IMR-90 (cell line): ENCODE results near the gene SMC2. TPM values are rescaled to one million over a fixed set of nuclear protein-coding genes. Genes with fewer than 3 reads are reported as not detected.

Source experiments
- ATAC-seq: fragments of 200-7000 bp; cut with Tn5 transposase; 2 replicates; pipeline ENCODE4 v1.9.1; 2020; ENCODE audit warnings: low read depth, mild to moderate bottlenecking, moderate library complexity
- BruUV-seq: library from RNA; stranded (reverse); fragments of 400-500 nt; replicated peaks from 2 replicates; lab custom pipeline; 2021; lab: Mats Ljungman, UMichigan
- CTCF ChIA-PET: fragments of 300-600 bp; formaldehyde crosslinking; extraction: SDS; loops from one replicate; lab custom pipeline; 2021; ENCODE audit warnings: antibody characterized with exemption; lab: Yijun Ruan, JAX
- POLR2A ChIA-PET: fragments of 300-600 bp; sonication (Branson Sonifier 250); formaldehyde crosslinking; loops from one replicate; lab custom pipeline; 2022; ENCODE audit warnings: antibody characterized with exemption; ENCODE audit not compliant: unreplicated experiment; lab: Charles Lee
- DNase-seq: peaks from one replicate; pipeline ENCODE4 v3.0.0; 2013
- H2AFZ ChIP-seq: replicated peaks from 2 replicates; pipeline ENCODE3; 2013; ENCODE audit warnings: low read length, mild to moderate bottlenecking; ENCODE audit not compliant: poor library complexity
- H2AK5ac ChIP-seq: 2 replicates; pipeline ENCODE4 v1.6.1; 2013; ENCODE audit warnings: low read depth, low read length, inconsistent platforms
- H2AK9ac ChIP-seq: replicated peaks from 2 replicates; pipeline ENCODE3; 2013; ENCODE audit warnings: mild to moderate bottlenecking, low read depth, low read length, moderate library complexity; ENCODE audit not compliant: poor library complexity
- H2BK120ac ChIP-seq: 2 replicates; pipeline ENCODE4 v1.6.1; 2013; ENCODE audit warnings: low read depth, low read length, inconsistent platforms
- H2BK15ac ChIP-seq: 3 replicates; pipeline ENCODE4 v1.6.1; 2013; ENCODE audit warnings: low read depth, low read length, inconsistent platforms
- H2BK20ac ChIP-seq: 2 replicates; pipeline ENCODE4 v1.6.1; 2013; ENCODE audit warnings: low read depth, mild to moderate bottlenecking, inconsistent platforms, low read length, moderate library complexity
- H2BK5ac ChIP-seq: 2 replicates; pipeline ENCODE4 v1.6.1; 2013; ENCODE audit warnings: mild to moderate bottlenecking, low read depth, low read length, inconsistent platforms; ENCODE audit not compliant: poor library complexity, severe bottlenecking
- H3K14ac ChIP-seq: replicated peaks from 2 replicates; pipeline ENCODE4 v1.6.1; 2013; ENCODE audit warnings: low read depth, low read length, inconsistent platforms
- H3K18ac ChIP-seq: 2 replicates; pipeline ENCODE4 v1.6.1; 2013; ENCODE audit warnings: low read depth, low read length, control low read depth
- H3K23ac ChIP-seq: 2 replicates; pipeline ENCODE4 v1.6.1; 2013; ENCODE audit warnings: low read depth, low read length, inconsistent platforms
- H3K27ac ChIP-seq: 2 replicates; pipeline ENCODE4 v1.5.1; 2013; ENCODE audit warnings: mild to moderate bottlenecking, control low read depth, low read length; ENCODE audit not compliant: insufficient read depth
- H3K27me3 ChIP-seq: 2 replicates; pipeline ENCODE4 v1.6.1; 2013; ENCODE audit warnings: low read length; ENCODE audit not compliant: control insufficient read depth, insufficient read depth
- H3K36me3 ChIP-seq: 2 replicates; pipeline ENCODE4 v1.6.1; 2013; ENCODE audit warnings: low read length, mixed read lengths; ENCODE audit not compliant: control insufficient read depth, insufficient read depth
- H3K4ac ChIP-seq: 2 replicates; pipeline ENCODE4 v1.6.1; 2013; ENCODE audit warnings: low read depth, low read length, inconsistent platforms
- H3K4me1 ChIP-seq: 2 replicates; pipeline ENCODE4 v1.6.1; 2013; ENCODE audit warnings: low read length, mixed read lengths; ENCODE audit not compliant: control insufficient read depth, insufficient read depth
- H3K4me2 ChIP-seq: 2 replicates; pipeline ENCODE4 v1.6.1; 2013; ENCODE audit warnings: low read depth, mild to moderate bottlenecking, control low read depth, low read length, moderate library complexity
- H3K4me3 ChIP-seq: 2 replicates; pipeline ENCODE4 v1.5.1; 2013; ENCODE audit warnings: low read depth, mild to moderate bottlenecking, control low read depth, low read length, moderate library complexity; ENCODE audit not compliant: insufficient read depth
- H3K56ac ChIP-seq: 2 replicates; pipeline ENCODE4 v1.6.1; 2013; ENCODE audit warnings: low read length, inconsistent platforms; ENCODE audit not compliant: insufficient read depth; ENCODE audit errors: extremely low read depth
- H3K79me1 ChIP-seq, 2 experiments: 2 replicates each; pipeline ENCODE4 v1.6.1; 2013; ENCODE audit warnings: low read length in 2 of 2, inconsistent platforms in 1 of 2, low read depth in 1 of 2
- H3K9ac ChIP-seq: 2 replicates; pipeline ENCODE4 v1.6.1; 2013; ENCODE audit warnings: low read depth, low read length, control low read depth
- H3K9me1 ChIP-seq: 2 replicates; pipeline ENCODE4 v1.6.1; 2013; ENCODE audit warnings: low read length, inconsistent platforms; ENCODE audit not compliant: insufficient read depth
- H3K9me3 ChIP-seq: 2 replicates; pipeline ENCODE4 v1.6.1; 2013; ENCODE audit warnings: low read length; ENCODE audit not compliant: control insufficient read depth, insufficient read depth
- H4K20me1 ChIP-seq: 2 replicates; pipeline ENCODE4 v1.6.1; 2013; ENCODE audit warnings: low read length, inconsistent platforms; ENCODE audit not compliant: insufficient read depth
- H4K5ac ChIP-seq: 2 replicates; pipeline ENCODE4 v1.6.1; 2013; ENCODE audit warnings: mild to moderate bottlenecking, low read depth, low read length, control low read depth
- H4K8ac ChIP-seq, 2 experiments: 2 replicates each; pipeline ENCODE4 v1.6.1; 2013; ENCODE audit warnings: low read depth in 2 of 2, low read length in 2 of 2, control low read depth in 1 of 2, inconsistent platforms in 1 of 2
- H4K91ac ChIP-seq: 2 replicates; pipeline ENCODE4 v1.6.1; 2013; ENCODE audit warnings: low read depth, low read length, inconsistent platforms; ENCODE audit not compliant: insufficient read depth
- BHLHE40 ChIP-seq: fragments of 150-350 bp; IDR thresholded peaks from 2 replicates; pipeline ENCODE4 v1.6.1; 2016; ENCODE audit warnings: mild to moderate bottlenecking, low read depth, low read length
- CEBPB ChIP-seq: IDR thresholded peaks from 2 replicates; pipeline ENCODE4 v1.6.1; 2012; ENCODE audit warnings: low read depth, low read length, improper control_type of control experiment
- CHD1 ChIP-seq: IDR thresholded peaks from 2 replicates; pipeline ENCODE4 v1.6.1; 2012; ENCODE audit warnings: low read depth, low read length, improper control_type of control experiment
- MAFK ChIP-seq: IDR thresholded peaks from 2 replicates; pipeline ENCODE4 v1.6.1; 2012; ENCODE audit warnings: low read depth, low read length, improper control_type of control experiment
- MAZ ChIP-seq: IDR thresholded peaks from 2 replicates; pipeline ENCODE4 v1.6.1; 2012; ENCODE audit warnings: low read depth, mild to moderate bottlenecking, low read length, improper control_type of control experiment, moderate library complexity, borderline replicate concordance
- MXI1 ChIP-seq: IDR thresholded peaks from 2 replicates; pipeline ENCODE4 v1.6.1; 2012; ENCODE audit warnings: low read depth, mild to moderate bottlenecking, low read length, moderate library complexity, borderline replicate concordance
- NFE2L2 ChIP-seq: fragments of 150-350 bp; IDR thresholded peaks from 2 replicates; pipeline ENCODE4 v1.6.1; 2016; ENCODE audit warnings: low read depth, mild to moderate bottlenecking, low read length
- POLR2A ChIP-seq: IDR thresholded peaks from 2 replicates; pipeline ENCODE4 v1.6.1; 2012; ENCODE audit warnings: mild to moderate bottlenecking, low read depth, low read length
- RAD21 ChIP-seq: IDR thresholded peaks from 2 replicates; pipeline ENCODE4 v1.6.1; 2012; ENCODE audit warnings: low read length, improper control_type of control experiment
- RCOR1 ChIP-seq: IDR thresholded peaks from 2 replicates; pipeline ENCODE4 v1.6.1; 2012; ENCODE audit warnings: mild to moderate bottlenecking, low read length, improper control_type of control experiment; ENCODE audit not compliant: insufficient replicate concordance
- RFX5 ChIP-seq: IDR thresholded peaks from 2 replicates; pipeline ENCODE4 v1.8.0; 2012; ENCODE audit warnings: low read depth, mild to moderate bottlenecking, low read length, moderate library complexity
- SMC3 ChIP-seq: fragments of 150-350 bp; IDR thresholded peaks from 2 replicates; pipeline ENCODE4 v1.6.1; 2016; ENCODE audit warnings: low read depth, mild to moderate bottlenecking, antibody characterized with exemption, low read length, moderate library complexity
- WGBS, 2 experiments: methylation state at CpG; one replicate each; pipeline versions ENCODE4 v1.1.5 to v1.1.7; 2013; ENCODE audit warnings: missing lambda C conversion rate in 2 of 2; ENCODE audit not compliant: insufficient read length in 1 of 2; ENCODE audit errors: extremely low coverage in 2 of 2; 5-methylcytosine and 5-hydroxymethylcytosine counted together
- dilution Hi-C: fragments of 300-500 bp; cut with HindIII; formaldehyde crosslinking; loops from one replicate; pipeline ENCODE4 v1.14.3; 2018; ENCODE audit warnings: low sequenced_read_pairs; ENCODE audit not compliant: unreplicated experiment
- in situ Hi-C: fragments of 300-500 bp; cut with MboI; formaldehyde crosslinking; loops from 3 replicates; pipeline ENCODE4 v1.14.3; 2019; ENCODE audit warnings: low sequenced_read_pairs, inconsistent platforms, mixed read lengths
- intact Hi-C: fragments of 100-400 bp; cut with micrococcal nuclease; formaldehyde crosslinking; loops from 2 replicates; pipeline ENCODE4 v1.10.0; 2022
- polyA plus RNA-seq, 3 experiments: library from polyadenylated mRNA; depleted of rRNA; stranded (reverse); fragments of >200 nt; gene quantifications; 2 replicates each; pipeline ENCODE4 v1.2.3, GENCODE V29; 2012; ENCODE audit warnings: low replicate concordance in 1 of 3
- total RNA-seq: library from RNA; depleted of rRNA; stranded (reverse); fragments of >200 nt; gene quantifications from 2 replicates; pipeline ENCODE4 v1.2.3, GENCODE V29; 2012
- TF ChIP-seq, protein P1 (sequence below): fragments of 150-350 bp; IDR thresholded peaks from 2 replicates; pipeline ENCODE4 v1.6.1; 2016; ENCODE audit warnings: low read depth, mild to moderate bottlenecking, low read length, moderate library complexity, borderline replicate concordance
- TF ChIP-seq, protein P2 (sequence below): conservative IDR thresholded peaks from 2 replicates; pipeline ENCODE4 v1.5.1; 2012; ENCODE audit warnings: mild to moderate bottlenecking, low read depth, low read length, improper control_type of control experiment
- TF ChIP-seq, protein P3 (sequence below): fragments of 150-350 bp; IDR thresholded peaks from 2 replicates; pipeline ENCODE4 v1.6.1; 2017; ENCODE audit warnings: mild to moderate bottlenecking, antibody characterized with exemption, low read length, low read depth

Gene SMC2
- total and polyA plus RNA-seq, 2 of the 4 experiments (the other 2 are of a cell fraction): 4.9 to 12.4 TPM

DNA sequence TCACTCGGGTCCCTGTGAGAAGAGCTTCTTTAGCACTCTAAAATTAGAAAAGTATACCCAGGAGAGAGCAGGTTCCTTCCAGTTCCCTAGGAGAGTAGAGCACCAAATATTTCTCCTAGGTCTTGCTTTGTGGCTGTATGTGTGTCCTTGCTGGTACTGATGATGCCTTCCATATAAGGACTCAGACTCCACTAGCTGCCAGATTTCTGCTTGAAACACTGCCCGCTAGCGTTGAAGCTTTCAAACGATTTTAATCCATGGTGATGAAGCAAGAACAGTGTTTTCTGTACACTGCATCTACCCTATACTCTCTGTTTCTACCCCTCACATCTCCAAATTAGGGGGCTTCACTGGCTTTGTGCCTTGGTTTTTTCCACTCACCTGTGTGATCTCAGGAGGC is 2.4 kb upstream of the SMC2 start:
- H3K18ac ChIP-seq: 0 out of 2 replicates have a peak overlapping the region, but pooled peaks have one; percentile 42
- peak overlapping the region; percentile 58; the same call in 1 of the 2 replicates for H3K27ac ChIP-seq
- H3K36me3 ChIP-seq: no peaks in the 10 kb centered on the region
- dilution Hi-C loops: no loop called here
- peak overlapping the region; percentile 60 for H2BK120ac ChIP-seq
- H2BK15ac ChIP-seq: no peak overlapping the region
- no peak overlapping the region for H3K23ac ChIP-seq
- no peaks in the 10 kb centered on the region for H3K9me3 ChIP-seq
- H4K91ac ChIP-seq: no peak overlapping the region
- ChIA-PET POLR2A (interaction anchor here (0.6 kb wide), 1 partner anchor 88 kb away, joined by 3 read pairs; no protein-coding TSS in a partner anchor), CTCF (interaction anchor here (0.6 to 2.0 kb wide), 7 partner anchors 9 to 45 kb away, joined by 3 to 6 read pairs (median 3); no protein-coding TSS in a partner anchor)
- no peaks in the 10 kb centered on the region for H3K27me3 ChIP-seq
- peak overlapping the region; percentile 23; the same call in 1 of the 2 replicates for H4K5ac ChIP-seq
- H3K4ac ChIP-seq: peak overlapping the region; percentile 49; the same call in 1 of the 2 replicates
- peak overlapping the region; percentile 86 for H2BK5ac ChIP-seq
- peak overlapping the region; percentile 68; the same call in 1 of the 2 replicates for H3K4me2 ChIP-seq
- peak overlapping the region; percentile 59 for H2BK20ac ChIP-seq
- peak overlapping the region in 1 of 2 experiments; percentile 62; a peak in 2 of 4 replicates for H4K8ac ChIP-seq
- H3K9me1 ChIP-seq: no peaks in the 10 kb centered on the region; the same call in 1 of the 2 replicates
- WGBS, 2 experiments: 20% methylated on average over 1 of the region's 4 CpGs; no CpG with 5 or more reads in 1 of the 2 experiments
- peak overlapping the region; percentile 18 for H2AFZ ChIP-seq
- H3K14ac ChIP-seq: peak overlapping the region; percentile 32
- BruUV-seq: no TSS peak
- H3K56ac ChIP-seq: peak overlapping the region; percentile 77; the same call in 1 of the 2 replicates
- peaks cover 20 to 22% of the 10 kb centered on the region in 2 experiments for H3K79me1 ChIP-seq
- H2AK5ac ChIP-seq: no peak overlapping the region
- no peaks in the 10 kb centered on the region for H4K20me1 ChIP-seq
- peak overlapping the region; percentile 58; the same call in 1 of the 2 replicates for H3K9ac ChIP-seq
- H2AK9ac ChIP-seq: no peak overlapping the region
- peak; percentile 78 for DNase-seq
- peak overlapping the region; percentile 6; the same call in 1 of the 2 replicates for H3K4me3 ChIP-seq
- peak; percentile 9 for ATAC-seq
- in situ Hi-C loops: no loop called here
- intact Hi-C loops: loop anchor here (5.0 kb wide), 1 partner anchor 656 kb away; the partner anchor contains the start of gene NIPSNAP3A
- peaks cover 3% of the 10 kb centered on the region for H3K4me1 ChIP-seq
- no peak for TF ChIP-seq NFE2L2
- TF ChIP-seq, protein P1, sequence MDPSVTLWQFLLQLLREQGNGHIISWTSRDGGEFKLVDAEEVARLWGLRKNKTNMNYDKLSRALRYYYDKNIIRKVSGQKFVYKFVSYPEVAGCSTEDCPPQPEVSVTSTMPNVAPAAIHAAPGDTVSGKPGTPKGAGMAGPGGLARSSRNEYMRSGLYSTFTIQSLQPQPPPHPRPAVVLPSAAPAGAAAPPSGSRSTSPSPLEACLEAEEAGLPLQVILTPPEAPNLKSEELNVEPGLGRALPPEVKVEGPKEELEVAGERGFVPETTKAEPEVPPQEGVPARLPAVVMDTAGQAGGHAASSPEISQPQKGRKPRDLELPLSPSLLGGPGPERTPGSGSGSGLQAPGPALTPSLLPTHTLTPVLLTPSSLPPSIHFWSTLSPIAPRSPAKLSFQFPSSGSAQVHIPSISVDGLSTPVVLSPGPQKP: no peak
- no peak for TF ChIP-seq POLR2A
- no peak for TF ChIP-seq MXI1
- TF ChIP-seq RAD21: peak; percentile 60
- TF ChIP-seq BHLHE40: no peak
- TF ChIP-seq, protein P2, sequence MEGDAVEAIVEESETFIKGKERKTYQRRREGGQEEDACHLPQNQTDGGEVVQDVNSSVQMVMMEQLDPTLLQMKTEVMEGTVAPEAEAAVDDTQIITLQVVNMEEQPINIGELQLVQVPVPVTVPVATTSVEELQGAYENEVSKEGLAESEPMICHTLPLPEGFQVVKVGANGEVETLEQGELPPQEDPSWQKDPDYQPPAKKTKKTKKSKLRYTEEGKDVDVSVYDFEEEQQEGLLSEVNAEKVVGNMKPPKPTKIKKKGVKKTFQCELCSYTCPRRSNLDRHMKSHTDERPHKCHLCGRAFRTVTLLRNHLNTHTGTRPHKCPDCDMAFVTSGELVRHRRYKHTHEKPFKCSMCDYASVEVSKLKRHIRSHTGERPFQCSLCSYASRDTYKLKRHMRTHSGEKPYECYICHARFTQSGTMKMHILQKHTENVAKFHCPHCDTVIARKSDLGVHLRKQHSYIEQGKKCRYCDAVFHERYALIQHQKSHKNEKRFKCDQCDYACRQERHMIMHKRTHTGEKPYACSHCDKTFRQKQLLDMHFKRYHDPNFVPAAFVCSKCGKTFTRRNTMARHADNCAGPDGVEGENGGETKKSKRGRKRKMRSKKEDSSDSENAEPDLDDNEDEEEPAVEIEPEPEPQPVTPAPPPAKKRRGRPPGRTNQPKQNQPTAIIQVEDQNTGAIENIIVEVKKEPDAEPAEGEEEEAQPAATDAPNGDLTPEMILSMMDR: peak; percentile 54
- TF ChIP-seq SMC3: peak; percentile 26; the same call in 1 of the 2 replicates
- TF ChIP-seq MAZ: no peak
- peak; percentile 88 for TF ChIP-seq CEBPB
- TF ChIP-seq RFX5: no peak
- no peak for TF ChIP-seq RCOR1
- no peak for TF ChIP-seq MAFK
- no peak for TF ChIP-seq CHD1
- TF ChIP-seq, protein P3, sequence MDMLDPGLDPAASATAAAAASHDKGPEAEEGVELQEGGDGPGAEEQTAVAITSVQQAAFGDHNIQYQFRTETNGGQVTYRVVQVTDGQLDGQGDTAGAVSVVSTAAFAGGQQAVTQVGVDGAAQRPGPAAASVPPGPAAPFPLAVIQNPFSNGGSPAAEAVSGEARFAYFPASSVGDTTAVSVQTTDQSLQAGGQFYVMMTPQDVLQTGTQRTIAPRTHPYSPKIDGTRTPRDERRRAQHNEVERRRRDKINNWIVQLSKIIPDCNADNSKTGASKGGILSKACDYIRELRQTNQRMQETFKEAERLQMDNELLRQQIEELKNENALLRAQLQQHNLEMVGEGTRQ: no peak
